ENCODE measurements around the gene ZC3H10.
A peak's percentile ranks its signal among the peaks of the same experiment; 100 is the strongest.
"Not testable (repeated sequence)": the region's sequence is repeated elsewhere in the genome, so short reads cannot be mapped to it uniquely, and the experiment has no call there.

Gene ZC3H10

GRCh38 chr12:56154246-56154771 is 36.2 kb downstream of the ZC3H10 start:
- no peak overlapping the region for H3K4me3 ChIP-seq (ENCODE audit: low read depth, low read length)
- no peak for DNase-seq (ENCODE audit: low read depth)
- TF ChIP-seq, protein P1, sequence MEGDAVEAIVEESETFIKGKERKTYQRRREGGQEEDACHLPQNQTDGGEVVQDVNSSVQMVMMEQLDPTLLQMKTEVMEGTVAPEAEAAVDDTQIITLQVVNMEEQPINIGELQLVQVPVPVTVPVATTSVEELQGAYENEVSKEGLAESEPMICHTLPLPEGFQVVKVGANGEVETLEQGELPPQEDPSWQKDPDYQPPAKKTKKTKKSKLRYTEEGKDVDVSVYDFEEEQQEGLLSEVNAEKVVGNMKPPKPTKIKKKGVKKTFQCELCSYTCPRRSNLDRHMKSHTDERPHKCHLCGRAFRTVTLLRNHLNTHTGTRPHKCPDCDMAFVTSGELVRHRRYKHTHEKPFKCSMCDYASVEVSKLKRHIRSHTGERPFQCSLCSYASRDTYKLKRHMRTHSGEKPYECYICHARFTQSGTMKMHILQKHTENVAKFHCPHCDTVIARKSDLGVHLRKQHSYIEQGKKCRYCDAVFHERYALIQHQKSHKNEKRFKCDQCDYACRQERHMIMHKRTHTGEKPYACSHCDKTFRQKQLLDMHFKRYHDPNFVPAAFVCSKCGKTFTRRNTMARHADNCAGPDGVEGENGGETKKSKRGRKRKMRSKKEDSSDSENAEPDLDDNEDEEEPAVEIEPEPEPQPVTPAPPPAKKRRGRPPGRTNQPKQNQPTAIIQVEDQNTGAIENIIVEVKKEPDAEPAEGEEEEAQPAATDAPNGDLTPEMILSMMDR (IDR thresholded peaks at IDR 0.05; ENCODE audit: low read depth, low read length, missing control alignments) = no peak

DNA sequence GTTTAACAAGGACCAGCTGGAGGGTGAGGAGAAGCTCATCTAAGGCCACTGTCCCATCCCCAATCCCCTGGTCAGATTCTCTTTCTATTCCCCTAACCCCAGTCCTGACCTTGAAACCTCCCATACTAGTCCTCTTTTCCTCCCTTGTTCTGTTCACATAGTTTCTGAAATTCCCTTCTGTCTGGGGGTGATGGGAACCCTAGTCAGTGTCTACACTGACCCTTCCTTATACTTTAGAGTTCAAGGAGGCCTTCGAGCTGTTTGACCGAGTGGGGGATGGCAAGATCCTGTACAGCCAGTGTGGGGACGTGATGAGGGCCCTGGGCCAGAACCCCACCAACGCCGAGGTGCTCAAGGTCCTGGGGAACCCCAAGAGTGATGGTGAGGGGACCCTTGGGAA is 36.8 kb downstream of the ZC3H10 start:
- no peak for DNase-seq (ENCODE audit: low read depth)
- no peak overlapping the region for H3K4me3 ChIP-seq (ENCODE audit: low read depth, low read length)
- TF ChIP-seq, protein P1 (IDR thresholded peaks at IDR 0.05; ENCODE audit: low read depth, low read length, missing control alignments) = no peak

DNA sequence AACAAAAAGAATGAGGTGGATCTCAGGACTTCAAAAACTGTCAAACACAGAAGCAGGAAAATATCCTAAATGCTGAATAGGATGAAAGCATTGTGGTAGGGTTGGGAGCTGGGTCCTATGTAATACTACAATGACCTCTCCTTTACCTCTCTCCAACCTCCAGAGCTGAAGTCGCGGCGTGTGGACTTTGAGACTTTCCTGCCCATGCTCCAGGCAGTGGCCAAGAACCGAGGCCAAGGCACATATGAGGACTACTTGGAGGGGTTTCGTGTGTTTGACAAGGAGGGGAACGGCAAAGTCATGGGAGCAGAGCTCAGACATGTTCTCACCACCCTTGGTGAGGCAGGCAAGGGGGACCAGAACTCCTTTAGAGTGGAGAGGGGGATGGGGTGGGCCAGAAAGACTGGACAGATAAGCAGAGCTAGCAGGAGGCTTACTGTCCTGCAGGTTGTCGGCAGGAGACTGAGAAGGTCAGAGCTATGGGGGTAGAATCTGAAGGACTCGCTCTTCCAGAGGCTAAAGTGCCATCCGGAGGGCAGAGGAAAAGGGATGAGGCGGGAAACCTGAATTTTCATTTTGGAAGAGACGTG is 37.3 kb downstream of the ZC3H10 start:
- TF ChIP-seq, protein P1 (IDR thresholded peaks at IDR 0.05; ENCODE audit: low read depth, low read length, missing control alignments) = no peak
- H3K4me3 ChIP-seq (ENCODE audit: low read depth, low read length) = no peak overlapping the region
- DNase-seq (ENCODE audit: low read depth) = no peak

DNA sequence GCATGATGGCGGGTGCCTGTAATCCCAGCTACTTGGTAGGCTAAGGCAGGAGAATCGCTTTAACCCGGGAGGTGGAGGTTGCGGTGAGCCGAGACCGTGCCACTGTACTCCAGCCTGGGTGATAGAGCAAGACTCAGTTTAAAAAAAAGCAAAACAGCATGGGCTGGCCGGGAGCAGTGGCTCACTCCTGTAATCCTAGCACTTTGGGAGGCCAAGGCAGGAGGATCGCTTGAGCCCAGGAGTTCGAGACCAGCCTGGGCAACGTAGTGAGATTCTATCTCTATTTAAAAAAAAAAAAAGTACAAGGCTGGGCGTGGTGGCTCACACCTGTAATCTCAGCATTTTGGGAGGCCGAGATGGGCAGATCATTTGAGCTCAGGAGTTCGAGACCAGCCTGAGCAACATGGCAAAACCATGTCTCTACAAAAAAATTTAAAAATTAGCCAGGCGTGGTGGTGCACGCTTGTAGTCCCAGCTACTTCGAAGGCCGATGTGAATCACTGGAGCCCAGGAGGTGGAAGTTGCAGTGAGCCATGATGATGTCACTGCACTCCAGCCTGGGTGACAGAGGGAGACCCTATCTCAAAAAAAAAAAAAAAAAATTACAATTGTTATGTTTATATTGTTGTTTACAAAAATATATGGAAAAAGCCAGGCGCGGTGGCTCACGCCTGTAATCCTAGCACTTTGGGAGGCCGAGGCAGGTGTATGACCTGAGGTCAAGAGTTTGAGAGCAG is 38.6 kb downstream of the ZC3H10 start:
- DNase-seq (ENCODE audit: low read depth) = not testable (repeated sequence)
- H3K4me3 ChIP-seq (ENCODE audit: low read depth, low read length) = peak overlapping the region; percentile 80

DNA sequence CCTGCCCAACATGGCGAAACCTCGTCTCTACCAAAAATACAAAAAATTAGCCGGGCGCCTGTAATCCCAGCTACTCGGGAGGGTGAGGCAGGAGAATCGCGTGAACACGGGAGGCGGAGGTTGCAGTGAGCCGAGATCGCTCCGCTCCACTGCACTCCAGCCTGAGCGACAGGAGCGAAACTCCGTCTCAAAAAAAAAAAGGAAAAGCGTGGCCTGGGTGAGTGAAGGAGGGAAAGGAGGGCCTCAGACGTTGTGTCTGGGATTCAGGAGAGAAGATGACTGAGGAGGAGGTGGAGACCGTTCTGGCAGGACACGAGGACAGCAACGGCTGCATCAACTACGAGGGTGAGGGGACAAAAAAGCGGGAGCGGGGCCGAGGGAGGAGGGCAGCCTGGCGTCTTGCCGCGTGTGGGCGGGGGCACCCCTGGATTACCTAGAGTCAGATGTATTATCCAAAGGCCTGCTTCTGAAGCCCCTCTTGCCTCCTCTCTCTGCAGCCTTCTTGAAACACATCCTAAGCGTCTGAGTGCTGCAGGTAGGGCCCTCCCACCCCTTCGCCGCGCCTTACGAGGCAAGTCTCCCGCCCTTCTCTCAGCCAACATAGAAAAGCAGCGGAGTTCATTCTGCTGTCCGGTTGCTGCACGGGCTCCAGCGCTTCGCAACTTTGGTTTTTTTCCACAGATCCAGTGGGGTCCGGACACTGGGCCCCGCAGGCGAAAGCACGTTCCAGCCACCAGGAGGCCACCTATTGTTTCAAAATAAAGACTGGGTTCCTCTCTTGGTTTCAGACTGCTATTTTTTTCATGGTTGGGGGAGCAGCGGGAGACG is 39.3 kb downstream of the ZC3H10 start:
- TF ChIP-seq, protein P1 (IDR thresholded peaks at IDR 0.05; ENCODE audit: low read depth, low read length, missing control alignments) = peak; percentile 58
- H3K4me3 ChIP-seq (ENCODE audit: low read depth, low read length) = peak overlapping the region; percentile 80
- DNase-seq (ENCODE audit: low read depth) = no peak

- peak within 1 kb of the TSS; percentile 80 for H3K4me3 ChIP-seq (ENCODE audit: low read depth, low read length)
- peak; percentile 96 for DNase-seq (ENCODE audit: low read depth)
- TF ChIP-seq, protein P1 (IDR thresholded peaks at IDR 0.05; ENCODE audit: low read depth, low read length, missing control alignments) = no peak
Observed at GRCh38 chr12:56158029-56158925, 40.2 kb downstream of the ZC3H10 start, which contains the start of gene MYL6. Gene MYL6, plus strand, starts transcription at chr12:56158359. Its CDS starts 43 bp downstream, at chr12:56158402.

Measured in GM12864 (cell line).